SH-SY5Y (cell line): ENCODE results near the gene USP20.

Source experiments
- GATA2 ChIP-seq: IDR thresholded peaks from 2 replicates; pipeline ENCODE4 v1.6.1; 2011; ENCODE audit warnings: mild to moderate bottlenecking, low read depth, low read length
- GATA3 ChIP-seq: IDR thresholded peaks from 2 replicates; pipeline ENCODE4 v1.6.1; 2011; ENCODE audit warnings: low read depth, mild to moderate bottlenecking, low read length, moderate library complexity

DNA sequence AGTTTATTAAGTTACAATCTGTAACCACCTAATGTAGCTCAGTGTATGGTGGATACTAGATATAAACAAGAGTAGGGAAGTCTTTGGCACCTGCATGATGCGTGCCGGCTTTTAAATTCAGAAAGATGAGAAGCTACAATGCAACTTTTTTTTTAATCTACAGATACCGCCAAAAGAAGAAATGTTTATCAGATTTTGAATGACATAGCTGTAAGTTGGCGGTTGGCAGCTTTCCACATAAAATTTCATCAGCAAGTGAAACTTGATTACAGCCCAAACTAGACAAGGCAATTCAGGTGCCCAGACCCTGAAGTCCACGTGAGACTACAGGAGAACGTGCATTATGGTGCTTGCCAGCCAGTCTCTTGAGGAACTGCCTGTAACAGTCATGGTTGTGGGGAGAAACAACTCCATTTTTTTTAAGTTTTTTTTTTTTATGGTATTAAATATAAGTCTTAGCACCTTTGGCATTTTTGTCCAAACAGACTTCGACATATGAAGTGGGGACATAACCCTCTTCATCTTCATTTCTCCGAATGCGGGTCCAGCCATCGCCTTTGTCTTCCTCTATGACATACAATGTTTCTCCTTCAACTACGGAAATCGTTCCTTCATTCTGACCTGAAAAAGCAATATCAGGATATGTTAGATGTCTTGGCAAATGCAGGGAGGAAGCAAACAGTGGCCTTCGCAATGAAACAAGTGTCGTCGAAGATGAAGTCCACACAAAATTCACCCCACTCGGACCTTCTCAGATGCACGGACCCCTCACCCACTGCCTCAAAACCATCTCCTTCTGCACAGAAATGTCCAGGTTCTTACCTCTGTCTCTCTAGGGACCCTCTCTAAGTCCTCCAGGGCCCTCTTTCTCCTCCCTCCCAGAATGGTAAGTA is 60.4 kb downstream of the USP20 start:
- no peak for TF ChIP-seq GATA2
- no peak for TF ChIP-seq GATA3
